Measurements from ENCODE around the gene POU3F1. TPM values are rescaled to one million over a fixed set of nuclear protein-coding genes. Genes with fewer than 3 reads are reported as not detected.

The POU3F1 gene
- total RNA-seq, 4 donors from 2014 or later: 19.1 to 53.3 (median 35.4) TPM

GRCh38 chr1:38000529-38001455 is 45.8 kb downstream of the POU3F1 start:
- peak in 1 of 2 donors; percentile 85 for DNase-seq (ENCODE audit: low spot score in 2 of 2)
- WGBS, 2 donors: 32 to 42% methylated on average over 11 to 13 of the region's 13 CpGs

GRCh38 chr1:38000233-38000528 is 46.4 kb downstream of the POU3F1 start:
- WGBS, 2 donors: 27 to 60% methylated on average over 2 of the region's 2 CpGs
- DNase-seq (ENCODE audit: low spot score in 2 of 2): no peak
- intact Hi-C loops (cut with DNase I; ENCODE audit: low total_unique reads): no loop called here
- TF ChIP-seq POLR2A (IDR thresholded peaks at IDR 0.05) (no peak), CTCF (IDR thresholded peaks at IDR 0.05) (no peak)
- H3K4me3 ChIP-seq (ENCODE audit: low read depth, poor library complexity, severe bottlenecking): no peak overlapping the region

More at GRCh38 chr1:38000529-38001455, 45.8 kb downstream of the POU3F1 start:
- TF ChIP-seq CTCF (IDR thresholded peaks at IDR 0.05): no peak
- TF ChIP-seq POLR2A (IDR thresholded peaks at IDR 0.05): no peak
- intact Hi-C loops (cut with DNase I; ENCODE audit: low total_unique reads): no loop called here
- no peak overlapping the region for H3K4me3 ChIP-seq (ENCODE audit: low read depth, poor library complexity, severe bottlenecking)

- TF ChIP-seq POLR2A (IDR thresholded peaks at IDR 0.05) (no peak), CTCF (IDR thresholded peaks at IDR 0.05) (no peak)
- no peak overlapping the region for H3K4me3 ChIP-seq (ENCODE audit: low read depth, poor library complexity, severe bottlenecking)
Observed at GRCh38 chr1:37999430-38000232, 47.0 kb downstream of the POU3F1 start.

GRCh38 chr1:37998913-37999429 is 47.6 kb downstream of the POU3F1 start:
- no peak overlapping the region for H3K4me3 ChIP-seq (ENCODE audit: low read depth, poor library complexity, severe bottlenecking)

More at GRCh38 chr1:37999430-38000232, 47.0 kb downstream of the POU3F1 start:
- peak in 1 of 2 donors; percentile 89 for DNase-seq (ENCODE audit: low spot score in 2 of 2)
- WGBS, 2 donors: 25 to 30% methylated on average over 9 of the region's 9 CpGs
- intact Hi-C loops (cut with DNase I; ENCODE audit: low total_unique reads): no loop called here

More at GRCh38 chr1:37998913-37999429, 47.6 kb downstream of the POU3F1 start:
- DNase-seq (ENCODE audit: low spot score in 2 of 2): peak in 1 of 2 donors; percentile 84
- intact Hi-C loops (cut with DNase I; ENCODE audit: low total_unique reads): no loop called here
- WGBS, 2 donors: 74 to 76% methylated on average over 16 of the region's 16 CpGs
- TF ChIP-seq CTCF (IDR thresholded peaks at IDR 0.05) (no peak), POLR2A (IDR thresholded peaks at IDR 0.05) (no peak)
